EL (cell line): ENCODE measurements around the gene TUT4.

Source experiments
- DNase-seq: peaks from one replicate; pipeline ENCODE4 v3.0.0-alpha.2; 2016

Gene TUT4

GRCh38 chr1:52400131-52400530 lies 152.8 kb downstream of the TUT4 start:
- DNase-seq, result no peak

DNA sequence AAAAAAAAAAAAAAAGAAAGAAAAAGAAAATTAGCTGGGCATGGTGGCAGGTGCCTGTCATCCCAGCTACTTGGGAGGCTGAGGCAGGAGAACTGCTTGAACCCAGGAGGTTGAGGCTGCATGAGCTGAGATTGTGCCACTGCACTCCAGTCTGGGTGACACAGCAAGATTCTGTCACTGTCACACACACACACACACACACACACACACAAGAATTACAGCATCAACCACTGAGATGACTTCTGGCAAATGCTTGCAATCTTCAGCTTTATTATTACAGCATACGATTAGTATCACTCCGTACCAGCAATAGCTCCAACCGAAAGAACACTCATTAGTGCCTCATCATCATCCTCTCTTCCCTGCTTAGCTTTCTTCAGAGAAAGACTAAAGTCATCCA lies 153.3 kb downstream of the TUT4 start:
- DNase-seq, result no peak

DNA sequence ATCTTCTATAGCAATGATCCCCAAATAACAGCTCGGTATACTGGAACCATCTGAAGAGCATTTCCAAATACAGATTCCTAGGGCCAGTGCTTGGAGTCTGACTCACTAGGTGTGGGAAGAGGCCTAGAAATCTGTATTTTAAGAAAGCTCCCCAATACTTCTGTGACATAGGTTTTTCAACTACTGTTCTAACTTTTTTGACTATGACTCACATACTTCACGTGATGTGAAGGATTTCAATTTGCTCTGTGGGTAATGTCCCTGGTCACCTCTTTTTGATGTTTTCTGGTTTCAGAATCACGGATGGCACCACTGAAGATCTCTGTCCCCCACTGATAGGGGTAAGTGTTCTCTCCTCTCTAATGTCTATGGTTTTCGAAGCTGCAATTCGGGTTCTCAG lies 159.7 kb downstream of the TUT4 start:
- no peak for DNase-seq

GRCh38 chr1:52386458-52386857 lies 166.4 kb downstream of the TUT4 start:
- DNase-seq, result no peak

DNA sequence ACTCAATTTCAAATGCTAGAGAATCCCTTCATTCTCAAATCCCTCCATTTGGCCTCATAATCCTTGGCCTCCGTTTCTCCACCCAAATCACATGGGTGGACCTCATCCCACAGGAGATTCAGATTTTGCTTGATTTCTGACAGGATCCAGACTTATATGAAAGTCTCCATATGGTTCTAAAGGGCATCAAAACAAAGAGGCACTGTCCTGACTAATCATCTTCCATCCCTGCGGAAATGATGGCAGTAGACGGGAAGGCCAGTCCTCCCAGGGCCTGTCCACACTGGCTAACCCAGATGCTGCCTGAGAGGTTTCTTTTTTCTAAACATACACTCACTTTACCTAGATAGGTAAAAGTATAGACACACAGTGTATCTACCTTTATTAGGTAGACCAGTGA lies 167.5 kb downstream of the TUT4 start:
- DNase-seq, result no peak
